ENCODE measurements around the gene ZIC4. TPM values are rescaled to one million over a fixed set of nuclear protein-coding genes. Genes with fewer than 3 reads are reported as not detected.

Gene ZIC4
- total RNA-seq, 4 donors from 2014 or later = 3.4 to 7.0 (median 4.5) TPM

DNA sequence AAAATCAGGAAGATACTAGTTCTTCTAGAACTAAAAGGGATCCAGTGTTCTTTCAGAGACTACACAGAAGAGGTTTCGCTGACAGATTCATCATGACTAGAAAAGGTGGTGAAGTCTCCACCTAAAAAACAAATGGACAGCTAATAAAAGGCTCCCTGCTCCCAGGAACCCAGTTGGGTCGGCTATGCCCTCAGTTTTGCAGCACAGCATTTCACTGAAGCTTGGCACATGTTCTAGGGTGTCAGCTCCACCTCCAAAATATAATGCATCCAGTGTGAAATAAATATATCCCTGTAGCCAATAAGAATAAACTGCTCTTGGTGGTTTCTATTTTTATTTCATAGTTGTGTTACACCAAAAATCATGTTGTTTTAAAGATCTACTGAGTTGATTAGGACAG, 55.0 kb downstream of the ZIC4 start:
- TF ChIP-seq, protein P1, sequence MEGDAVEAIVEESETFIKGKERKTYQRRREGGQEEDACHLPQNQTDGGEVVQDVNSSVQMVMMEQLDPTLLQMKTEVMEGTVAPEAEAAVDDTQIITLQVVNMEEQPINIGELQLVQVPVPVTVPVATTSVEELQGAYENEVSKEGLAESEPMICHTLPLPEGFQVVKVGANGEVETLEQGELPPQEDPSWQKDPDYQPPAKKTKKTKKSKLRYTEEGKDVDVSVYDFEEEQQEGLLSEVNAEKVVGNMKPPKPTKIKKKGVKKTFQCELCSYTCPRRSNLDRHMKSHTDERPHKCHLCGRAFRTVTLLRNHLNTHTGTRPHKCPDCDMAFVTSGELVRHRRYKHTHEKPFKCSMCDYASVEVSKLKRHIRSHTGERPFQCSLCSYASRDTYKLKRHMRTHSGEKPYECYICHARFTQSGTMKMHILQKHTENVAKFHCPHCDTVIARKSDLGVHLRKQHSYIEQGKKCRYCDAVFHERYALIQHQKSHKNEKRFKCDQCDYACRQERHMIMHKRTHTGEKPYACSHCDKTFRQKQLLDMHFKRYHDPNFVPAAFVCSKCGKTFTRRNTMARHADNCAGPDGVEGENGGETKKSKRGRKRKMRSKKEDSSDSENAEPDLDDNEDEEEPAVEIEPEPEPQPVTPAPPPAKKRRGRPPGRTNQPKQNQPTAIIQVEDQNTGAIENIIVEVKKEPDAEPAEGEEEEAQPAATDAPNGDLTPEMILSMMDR (IDR thresholded peaks at IDR 0.05; ENCODE audit: low read depth) = no peak

DNA sequence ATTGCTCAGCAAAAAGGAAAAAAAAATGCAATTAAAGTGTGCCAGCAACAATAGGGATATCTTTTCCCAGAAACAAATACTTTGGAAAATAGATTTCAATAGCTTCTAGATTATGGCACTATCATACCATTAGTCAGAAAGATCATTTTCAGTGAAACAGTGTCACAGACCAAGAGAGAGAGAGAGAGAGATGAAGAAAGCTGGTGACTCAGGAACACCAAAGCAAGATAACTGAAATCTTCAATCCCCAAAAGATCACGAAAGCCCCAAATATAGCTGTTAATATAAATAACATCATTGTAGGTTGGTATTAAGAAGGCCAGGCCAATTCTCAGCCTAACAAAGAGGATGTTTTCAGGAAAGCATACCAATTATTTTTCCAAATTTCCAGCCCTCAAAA, 57.4 kb downstream of the ZIC4 start:
- TF ChIP-seq, protein P1 (IDR thresholded peaks at IDR 0.05; ENCODE audit: low read depth) = no peak

DNA sequence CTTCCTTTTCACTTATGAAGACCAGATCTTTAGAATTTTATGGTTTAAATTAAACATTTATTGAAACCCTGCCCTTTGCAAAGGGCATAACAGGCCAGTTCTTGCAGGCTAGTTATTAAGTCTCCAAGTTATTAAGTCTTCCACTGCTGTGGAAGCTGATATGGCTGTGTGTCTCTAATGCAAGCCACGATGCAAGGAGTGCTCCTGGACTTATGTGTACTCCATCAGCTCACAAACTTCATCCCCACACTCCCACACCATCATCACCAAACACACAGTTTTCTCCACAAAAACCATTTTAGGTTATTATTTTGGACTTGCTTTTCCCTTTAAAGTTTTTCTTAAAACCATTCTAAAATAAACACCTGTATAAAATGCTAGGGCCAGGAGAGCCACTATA, 62.4 kb downstream of the ZIC4 start:
- TF ChIP-seq, protein P1 (IDR thresholded peaks at IDR 0.05; ENCODE audit: low read depth) = no peak

DNA sequence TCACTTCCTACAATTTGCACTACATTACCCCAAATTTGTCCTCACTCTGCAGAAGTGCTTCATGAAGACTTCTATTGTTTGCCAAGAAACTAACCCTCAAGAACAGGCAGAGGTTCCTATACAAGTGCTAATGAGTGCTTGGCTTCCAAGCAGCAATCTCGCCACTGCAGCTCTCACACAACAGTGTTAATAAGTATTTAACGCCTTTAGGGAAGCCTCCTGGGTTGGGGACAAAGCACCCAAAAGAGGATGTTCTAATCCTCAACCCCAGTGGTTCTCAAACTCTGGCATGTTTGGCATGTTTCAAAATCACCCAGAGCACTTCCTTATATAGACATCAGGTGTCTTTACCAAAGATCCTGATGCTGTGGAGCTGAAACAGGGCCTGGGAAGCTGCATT, 64.6 kb downstream of the ZIC4 start:
- TF ChIP-seq, protein P1 (IDR thresholded peaks at IDR 0.05; ENCODE audit: low read depth) = no peak

DNA sequence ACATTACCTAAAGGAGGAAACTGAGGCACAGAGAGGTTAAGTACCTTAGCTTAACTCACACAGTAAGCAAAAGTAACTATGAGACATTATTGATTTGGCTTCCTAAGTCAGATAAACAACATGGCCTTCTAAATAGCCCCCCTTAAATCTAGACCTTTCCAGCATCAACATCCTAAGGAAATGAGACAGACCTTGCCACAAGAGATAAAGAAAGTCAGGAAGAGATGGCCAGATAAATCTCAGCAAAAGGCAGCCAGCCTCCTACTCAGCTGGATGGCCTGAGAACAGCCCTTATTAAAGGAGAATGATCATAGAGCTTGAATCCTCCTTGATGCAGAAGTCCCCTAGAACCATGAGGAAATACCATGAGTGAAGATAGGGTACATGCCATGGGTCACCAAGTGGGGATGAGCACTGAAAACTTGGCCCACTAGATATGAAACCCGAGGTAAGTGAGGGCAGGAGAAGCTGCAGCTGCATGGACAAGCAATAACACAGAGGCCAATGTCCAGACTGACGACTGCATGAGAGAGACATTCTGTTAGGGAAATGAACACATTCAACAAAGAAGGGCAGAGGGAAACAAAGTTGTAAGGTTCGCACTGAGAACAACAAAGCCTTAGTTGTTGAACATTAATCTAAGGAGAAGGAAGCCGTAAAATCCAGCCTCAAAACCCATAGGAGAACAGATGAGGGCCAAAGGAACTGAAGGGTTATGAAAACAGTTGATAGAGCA, 69.6 kb downstream of the ZIC4 start:
- TF ChIP-seq, protein P1 (IDR thresholded peaks at IDR 0.05; ENCODE audit: low read depth) = no peak

Other genes with a start within 250 kb of the ZIC4 start
- 10 to 100 TPM in 1 of 4 donors, 1 to 10 TPM in 3; 3.4 to 24.5 (median 3.5) TPM for gene ZIC1, start 2.8 kb upstream of the ZIC4 start, total RNA-seq